Measurements from ENCODE around the gene TPM2.

DNA sequence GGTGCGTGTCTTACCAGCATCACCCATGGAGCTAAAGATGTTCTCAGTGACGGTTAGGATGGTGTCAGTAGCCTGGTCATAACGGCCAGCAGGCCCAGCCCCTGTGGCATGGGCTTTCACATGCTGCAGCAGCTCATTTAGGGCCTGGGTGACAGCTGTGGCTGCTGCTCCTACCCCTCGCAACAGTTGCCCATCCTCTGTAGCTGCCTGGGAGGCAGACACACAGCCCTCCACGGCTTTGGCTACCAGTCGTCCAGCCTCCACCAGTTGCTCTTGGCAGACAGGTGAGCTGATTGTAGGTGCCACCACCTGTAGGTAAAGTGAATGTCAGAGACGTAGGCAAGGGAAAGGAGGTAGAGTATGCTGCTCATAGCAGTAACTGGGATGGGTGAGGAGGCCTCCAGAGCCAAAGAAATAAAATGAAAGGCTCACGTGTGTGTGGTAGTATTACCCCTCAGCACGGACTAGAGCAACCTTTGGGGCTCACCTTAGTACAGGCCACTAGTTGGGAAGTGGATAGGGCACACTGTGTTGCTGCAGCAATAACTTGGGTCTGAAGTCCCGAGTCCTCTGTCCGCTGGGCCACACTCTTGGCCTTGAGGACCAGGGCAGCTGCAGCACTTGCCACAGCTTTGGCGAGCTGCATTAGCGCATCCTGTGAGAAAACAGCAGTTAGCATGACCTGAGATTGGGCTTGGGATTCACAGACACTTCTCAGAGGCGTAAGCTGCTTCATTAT lies 27.6 kb upstream of the TPM2 start:
- no peak for TF ChIP-seq POLR2A (IDR thresholded peaks at IDR 0.05)
- TF ChIP-seq, protein P1, sequence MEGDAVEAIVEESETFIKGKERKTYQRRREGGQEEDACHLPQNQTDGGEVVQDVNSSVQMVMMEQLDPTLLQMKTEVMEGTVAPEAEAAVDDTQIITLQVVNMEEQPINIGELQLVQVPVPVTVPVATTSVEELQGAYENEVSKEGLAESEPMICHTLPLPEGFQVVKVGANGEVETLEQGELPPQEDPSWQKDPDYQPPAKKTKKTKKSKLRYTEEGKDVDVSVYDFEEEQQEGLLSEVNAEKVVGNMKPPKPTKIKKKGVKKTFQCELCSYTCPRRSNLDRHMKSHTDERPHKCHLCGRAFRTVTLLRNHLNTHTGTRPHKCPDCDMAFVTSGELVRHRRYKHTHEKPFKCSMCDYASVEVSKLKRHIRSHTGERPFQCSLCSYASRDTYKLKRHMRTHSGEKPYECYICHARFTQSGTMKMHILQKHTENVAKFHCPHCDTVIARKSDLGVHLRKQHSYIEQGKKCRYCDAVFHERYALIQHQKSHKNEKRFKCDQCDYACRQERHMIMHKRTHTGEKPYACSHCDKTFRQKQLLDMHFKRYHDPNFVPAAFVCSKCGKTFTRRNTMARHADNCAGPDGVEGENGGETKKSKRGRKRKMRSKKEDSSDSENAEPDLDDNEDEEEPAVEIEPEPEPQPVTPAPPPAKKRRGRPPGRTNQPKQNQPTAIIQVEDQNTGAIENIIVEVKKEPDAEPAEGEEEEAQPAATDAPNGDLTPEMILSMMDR (IDR thresholded peaks at IDR 0.05): no peak
